ENCODE data around the gene TUBB4A. TPM values are rescaled to one million over a fixed set of nuclear protein-coding genes. Genes with fewer than 3 reads are reported as not detected.

Gene TUBB4A
- 4.4 to 8.1 TPM (median 7.2 TPM) in 5 replicates for total RNA-seq (2022; extraction: Qiagen RNA extraction; ENCODE audit: low read depth)

DNA sequence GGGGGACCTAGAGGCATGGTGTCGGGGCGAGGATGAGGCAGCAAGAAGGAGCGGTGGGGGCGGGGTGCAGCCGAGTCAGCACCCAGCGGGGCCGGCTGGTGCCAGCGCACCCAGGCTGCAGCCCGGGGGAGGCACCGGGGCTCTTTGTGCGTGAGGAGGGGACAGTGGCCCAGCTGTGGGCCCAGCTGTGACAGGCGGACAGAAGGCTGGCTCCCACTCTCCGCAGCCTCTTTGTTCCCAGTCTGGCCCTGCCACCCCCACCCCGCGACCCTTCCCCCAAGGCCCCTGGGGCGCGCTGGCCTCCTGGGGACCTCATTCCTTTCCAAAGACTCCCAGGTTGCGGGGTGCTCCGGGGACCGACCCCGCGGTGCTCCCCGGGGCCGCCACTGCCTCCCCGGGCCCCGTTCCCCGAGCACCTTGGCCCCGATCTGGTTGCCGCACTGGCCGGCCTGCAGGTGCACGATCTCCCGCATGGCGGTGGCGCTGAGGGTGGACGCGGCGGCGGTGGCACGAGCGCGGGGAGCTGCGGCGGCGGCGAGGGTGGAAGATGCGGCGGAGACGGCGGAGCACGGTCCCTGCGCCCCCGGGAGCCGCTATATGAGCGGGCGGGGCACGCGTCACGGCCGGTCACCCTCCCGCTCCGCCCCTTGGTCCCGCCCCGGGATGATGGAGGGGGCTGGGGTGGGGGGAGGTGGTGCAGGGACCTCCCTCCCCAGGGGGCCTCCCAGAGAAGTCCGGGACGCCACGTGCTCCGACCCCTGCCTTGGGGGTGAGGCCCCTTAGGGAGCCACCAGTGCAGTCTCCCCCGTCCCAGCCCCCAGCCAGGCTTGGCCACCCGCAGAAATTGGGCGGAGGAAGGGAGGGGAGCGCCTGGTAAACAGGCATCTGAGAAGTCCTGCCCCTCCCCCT, at the start of gene TUBB4A:
TUBB4A (minus strand) TSS at position 570 of the 909 bp plus-strand sequence; CDS start at position 473, 97 bp downstream.

DNA sequence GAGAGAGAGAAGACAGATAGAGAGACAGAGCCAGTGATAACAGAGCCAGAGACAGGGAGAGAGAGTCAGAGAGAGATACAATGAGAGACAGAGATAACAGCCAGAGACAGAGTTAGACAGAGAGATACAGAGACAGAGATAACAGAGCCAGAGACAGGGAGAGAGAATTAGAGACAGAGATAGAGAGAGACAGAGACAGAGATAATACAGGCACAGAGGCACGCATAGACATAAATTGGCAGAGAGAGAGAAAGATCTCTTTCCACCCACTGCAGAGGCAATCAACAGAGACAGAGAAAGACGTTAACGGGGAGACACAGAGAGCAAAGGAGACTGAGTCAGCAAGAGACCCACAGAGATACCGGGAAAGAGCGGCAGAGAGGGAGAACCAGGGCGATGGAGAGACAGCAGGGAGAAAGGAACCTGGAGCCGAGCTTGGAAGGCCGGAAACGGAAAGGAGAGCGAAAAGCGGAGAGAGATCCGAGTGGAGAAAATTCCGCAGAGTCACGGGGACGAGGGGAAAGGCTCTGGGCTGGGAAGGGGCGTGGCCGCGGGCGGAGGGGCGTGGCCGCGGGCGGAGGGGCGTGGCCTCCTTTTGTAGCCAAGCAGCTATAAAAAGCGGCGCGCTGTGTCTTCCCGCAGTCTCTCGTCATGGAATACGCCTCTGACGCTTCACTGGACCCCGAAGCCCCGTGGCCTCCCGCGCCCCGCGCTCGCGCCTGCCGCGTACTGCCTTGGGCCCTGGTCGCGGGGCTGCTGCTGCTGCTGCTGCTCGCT, 28.5 kb upstream of the TUBB4A start, which contains the start of gene TNFSF9:
TNFSF9 (plus strand) TSS at position 641 of the 777 bp plus-strand sequence; CDS start at position 652, 11 bp downstream.

DNA sequence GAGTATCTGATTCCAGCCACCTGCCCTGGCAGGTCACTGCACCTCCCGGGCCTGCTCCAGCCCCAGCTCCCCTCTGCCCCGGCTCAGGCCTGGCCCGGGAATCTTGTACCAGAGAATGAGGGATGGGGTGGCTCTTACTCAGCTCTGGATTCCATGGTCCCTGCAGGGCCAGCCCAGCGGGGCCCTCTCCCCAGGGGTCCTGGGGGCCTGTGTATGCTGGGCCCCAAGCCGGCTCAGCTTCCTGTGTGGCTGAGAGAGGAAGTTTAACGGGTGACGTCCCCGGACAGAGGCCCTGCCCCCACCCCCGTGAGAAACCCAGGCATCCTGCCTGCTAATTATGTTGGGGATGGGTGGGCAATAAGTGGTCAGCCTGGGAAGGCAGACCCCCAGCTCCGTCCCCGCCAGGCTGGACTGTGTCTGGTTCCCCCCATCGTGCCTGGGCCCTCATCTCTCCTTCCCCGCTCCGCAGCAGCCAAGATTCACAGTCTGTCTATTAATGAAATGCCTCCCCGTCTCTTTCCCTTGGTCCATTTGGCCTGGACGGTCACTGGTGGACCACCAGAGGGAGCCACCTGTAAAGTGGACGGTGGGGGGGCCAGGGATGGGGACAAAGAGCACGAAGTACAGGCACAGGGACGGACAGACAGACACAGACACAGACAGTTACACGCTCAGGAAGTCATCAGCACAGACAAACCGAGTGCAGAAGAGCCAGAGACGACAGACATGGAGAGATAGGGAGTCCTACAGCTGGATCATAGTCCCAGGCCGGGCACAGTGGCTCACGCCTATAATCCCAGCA, 20.4 kb downstream of the TUBB4A start, which contains the start of gene DENND1C:
DENND1C (minus strand) TSS at position 247 of the 802 bp plus-strand sequence; CDS start at position 155, 92 bp downstream.

DNA sequence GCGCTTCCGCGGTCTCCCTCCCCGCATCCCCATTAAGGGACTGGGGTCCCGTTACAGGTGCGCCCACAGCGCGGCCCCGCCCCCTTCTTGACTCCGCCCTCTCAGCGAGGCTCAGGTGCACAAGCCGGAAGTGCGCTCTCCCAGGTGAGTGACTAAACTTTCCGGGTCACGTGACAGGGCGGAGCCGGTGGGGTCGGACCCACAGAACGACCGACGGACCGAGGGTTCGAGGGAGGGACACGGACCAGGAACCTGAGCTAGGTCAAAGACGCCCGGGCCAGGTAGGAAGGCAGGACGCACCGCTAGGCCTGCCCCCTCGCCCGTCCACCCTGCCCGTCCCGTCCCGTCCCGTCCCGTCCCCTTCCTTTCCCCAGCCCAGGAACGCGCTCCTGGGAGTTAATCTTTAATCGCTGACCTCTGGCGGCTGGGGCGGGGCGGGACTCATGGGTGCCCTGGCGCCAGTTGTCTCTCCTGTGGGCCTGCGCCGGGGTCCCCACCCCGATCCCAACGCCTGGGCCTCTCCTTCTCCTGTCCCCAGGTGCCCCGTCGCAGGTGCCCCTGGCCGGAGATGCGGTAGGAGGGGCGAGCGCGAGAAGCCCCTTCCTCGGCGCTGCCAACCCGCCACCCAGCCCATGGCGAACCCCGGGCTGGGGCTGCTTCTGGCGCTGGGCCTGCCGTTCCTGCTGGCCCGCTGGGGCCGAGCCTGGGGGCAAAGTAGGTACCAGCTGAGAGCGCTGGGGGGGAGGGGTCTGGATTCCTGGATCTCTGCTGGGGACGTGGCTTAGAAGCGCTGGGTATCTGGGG, 37.8 kb downstream of the TUBB4A start, which contains the start of gene CRB3:
CRB3 (plus strand) TSS at position 202 of the 804 bp plus-strand sequence; CDS start at position 633, 431 bp downstream.

DNA sequence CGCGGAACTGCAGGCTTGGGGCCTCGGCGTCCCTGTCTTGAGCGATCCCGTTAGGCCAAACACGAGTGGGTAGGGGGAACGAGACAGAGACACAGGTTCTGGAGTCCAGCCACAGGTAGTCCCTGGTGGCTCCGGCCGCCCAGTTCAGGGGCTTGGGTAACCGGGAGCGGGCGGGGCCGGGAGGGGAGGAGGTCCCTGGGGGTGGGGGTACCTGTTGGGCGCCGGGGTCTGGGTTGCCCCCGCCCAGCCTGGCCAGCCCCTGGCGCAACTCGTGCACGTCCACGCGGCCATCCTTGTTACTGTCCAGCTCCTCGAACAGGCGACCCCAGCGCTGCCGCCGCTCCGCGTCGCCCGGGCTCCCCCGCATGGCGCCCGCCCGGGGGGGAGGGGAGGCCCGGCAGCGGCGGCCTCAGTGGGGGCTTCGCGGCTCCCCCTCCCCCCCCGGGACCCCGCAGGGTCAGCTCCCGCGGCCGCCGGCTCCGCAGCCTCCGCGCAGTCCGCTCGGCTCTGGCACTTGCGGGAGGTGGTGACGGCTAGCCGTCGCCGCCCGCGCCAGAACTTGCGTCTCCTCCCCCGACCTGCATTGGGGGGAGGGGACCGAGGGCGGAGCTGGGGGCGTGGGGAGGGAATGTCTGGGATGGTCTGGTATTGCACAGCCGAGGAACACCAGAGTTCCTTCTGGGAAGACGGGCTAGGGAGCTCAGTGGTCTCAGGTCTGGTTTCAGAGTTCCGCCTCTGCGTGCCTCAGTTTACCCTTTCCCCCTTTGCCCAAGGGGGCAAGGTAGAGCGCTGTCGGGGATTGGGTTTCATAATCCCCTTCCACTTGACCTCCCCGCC, 42.6 kb downstream of the TUBB4A start, which contains the start of gene SLC25A23:
SLC25A23 (minus strand) TSS at position 531 of the 837 bp plus-strand sequence; CDS start at position 367, 164 bp downstream.

Other genes with a start within 250 kb of the TUBB4A start
- 16.2 to 25.2 TPM (median 21.8 TPM) in 5 replicates for gene MLLT1, start 222.3 kb downstream of the TUBB4A start, total RNA-seq (2022; extraction: Qiagen RNA extraction; ENCODE audit: low read depth)
- not detected in 5 replicates for gene ACER1, start 168.7 kb downstream of the TUBB4A start, total RNA-seq (2022; extraction: Qiagen RNA extraction; ENCODE audit: low read depth)
- gene CLPP, start 140.8 kb downstream of the TUBB4A start, total RNA-seq (2022; extraction: Qiagen RNA extraction; ENCODE audit: low read depth), result 37.0 to 72.8 TPM (median 70.3 TPM) in 5 replicates
- gene ALKBH7, start 129.5 kb downstream of the TUBB4A start, total RNA-seq (2022; extraction: Qiagen RNA extraction; ENCODE audit: low read depth), result 17.0 to 39.5 TPM (median 27.5 TPM) in 5 replicates
- gene PSPN, start 126.4 kb downstream of the TUBB4A start, total RNA-seq (2022; extraction: Qiagen RNA extraction; ENCODE audit: low read depth), result 0.50 to 1.1 TPM (median 0.69 TPM) in 5 replicates
- 60.4 to 67.1 TPM (median 63.6 TPM) in 5 replicates for gene GTF2F1, start 109.1 kb downstream of the TUBB4A start, total RNA-seq (2022; extraction: Qiagen RNA extraction; ENCODE audit: low read depth)
- gene KHSRP, start 77.5 kb downstream of the TUBB4A start, total RNA-seq (2022; extraction: Qiagen RNA extraction; ENCODE audit: low read depth), result 153 to 214 TPM (median 202 TPM) in 5 replicates
- 0.11 to 0.23 TPM (median 0.15 TPM) in 4 of 5 replicates, not detected in the other for gene SLC25A41, start 68.5 kb downstream of the TUBB4A start, total RNA-seq (2022; extraction: Qiagen RNA extraction; ENCODE audit: low read depth)
- 14.4 to 21.7 TPM (median 19.9 TPM) in 5 replicates for gene SLC25A23, start 42.5 kb downstream of the TUBB4A start, total RNA-seq (2022; extraction: Qiagen RNA extraction; ENCODE audit: low read depth)
- gene CRB3, start 38.0 kb downstream of the TUBB4A start, total RNA-seq (2022; extraction: Qiagen RNA extraction; ENCODE audit: low read depth), result 2.2 to 6.3 TPM (median 5.2 TPM) in 5 replicates
- gene DENND1C, start 20.5 kb downstream of the TUBB4A start, total RNA-seq (2022; extraction: Qiagen RNA extraction; ENCODE audit: low read depth), result 0.13 to 0.27 TPM (median 0.24 TPM) in 4 of 5 replicates, not detected in the other
- 3.2 to 6.5 TPM (median 6.1 TPM) in 5 replicates for gene TNFSF9, start 28.7 kb upstream of the TUBB4A start, total RNA-seq (2022; extraction: Qiagen RNA extraction; ENCODE audit: low read depth)
- gene CD70, start 88.8 kb upstream of the TUBB4A start, total RNA-seq (2022; extraction: Qiagen RNA extraction; ENCODE audit: low read depth), result 10.6 to 27.7 TPM (median 22.0 TPM) in 5 replicates
- 0.05 to 0.25 TPM (median 0.12 TPM) in 4 of 5 replicates, not detected in the other for gene TNFSF14, start 167.9 kb upstream of the TUBB4A start, total RNA-seq (2022; extraction: Qiagen RNA extraction; ENCODE audit: low read depth)
- gene C3, start 218.3 kb upstream of the TUBB4A start, total RNA-seq (2022; extraction: Qiagen RNA extraction; ENCODE audit: low read depth), result 38.5 to 59.5 TPM (median 46.6 TPM) in 5 replicates
- 28.6 to 45.9 TPM (median 41.6 TPM) in 5 replicates for gene GPR108, start 235.3 kb upstream of the TUBB4A start, total RNA-seq (2022; extraction: Qiagen RNA extraction; ENCODE audit: low read depth)
- gene TRIP10, start 237.4 kb upstream of the TUBB4A start, total RNA-seq (2022; extraction: Qiagen RNA extraction; ENCODE audit: low read depth), result 65.2 to 93.3 TPM (median 85.2 TPM) in 5 replicates

Data from A549 treated with ZK216348 at 1 μM for 4 hours (cell line).